ENCODE results near the gene RNF145. TPM values are rescaled to one million over a fixed set of nuclear protein-coding genes. Genes with fewer than 3 reads are reported as not detected.

Gene RNF145
- total and polyA plus RNA-seq, 2 donors (not counting 1 experiment from before 2014, with no cell fraction given) = 24.5 to 57.2 TPM

DNA sequence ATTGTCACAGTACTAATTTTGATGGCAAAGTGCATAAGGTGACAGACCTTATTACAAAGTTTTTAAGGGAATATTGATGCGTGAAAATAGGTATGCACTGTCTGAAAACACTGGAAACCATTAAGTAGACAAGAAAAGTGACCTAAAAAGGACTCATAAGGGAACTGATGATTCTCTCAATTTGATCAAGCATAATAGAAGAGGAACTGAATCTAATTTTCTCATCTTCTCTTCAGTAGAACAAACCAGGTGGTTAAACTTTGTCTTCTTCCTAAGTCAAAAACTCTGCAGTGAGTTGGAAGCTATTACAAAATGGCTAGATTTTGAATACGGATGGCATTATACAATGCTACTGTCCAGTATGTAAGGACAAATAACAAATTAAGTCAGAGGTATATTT, 53.4 kb downstream of the RNF145 start:
- Histone ChIP-seq H3K4me3 (ENCODE audit: control extremely low read depth in 1 of 5, extremely low read depth in 1 of 5, insufficient read depth in 1 of 5, low read depth in 2 of 5, low read length in 4 of 5) (no peak overlapping the region), H3K9ac (ENCODE audit: low read length) (no peak overlapping the region), H3K27me3 (replicated peaks in 1 of 4; ENCODE audit: control extremely low read depth in 1 of 4, control insufficient read depth in 3 of 4, insufficient read depth in 4 of 4, low read length in 3 of 4) (no peaks in the 10 kb centered on the region), H4K20me1 (ENCODE audit: control insufficient read depth, insufficient read depth, low read length, poor library complexity, severe bottlenecking) (peaks cover 6% of the 10 kb centered on the region), H3K9me3 (ENCODE audit: control extremely low read depth in 1 of 3, control insufficient read depth in 2 of 3, insufficient read depth in 1 of 3, low read length in 2 of 3) (no peaks in the 10 kb centered on the region), H3K4me1 (ENCODE audit: control insufficient read depth in 2 of 2, insufficient read depth in 2 of 2, low read length in 2 of 2) (peaks cover 23 to 26% of the 10 kb centered on the region in 2 donors), H3K27ac (ENCODE audit: low read length in 2 of 2) (peak overlapping the region; percentile 47 to 73), H2AFZ (ENCODE audit: insufficient read depth, low read depth, low read length, poor library complexity, severe bottlenecking) (no peak overlapping the region), H3K79me2 (ENCODE audit: control insufficient read depth, insufficient read depth, low read length) (no peaks in the 10 kb centered on the region), H3K36me3 (replicated peaks in 1 of 2; ENCODE audit: control extremely low read depth in 1 of 2, control insufficient read depth in 1 of 2, extremely low read depth in 1 of 2, insufficient read depth in 2 of 2, low read length in 1 of 2) (peaks cover 15 to 34% of the 10 kb centered on the region in 2 experiments), H3K4me2 (replicated peaks; ENCODE audit: low read depth, low read length, poor library complexity, severe bottlenecking) (peak overlapping the region; percentile 47)
- CTCF ChIA-PET = interaction anchor here (0.7 to 3.6 kb wide), 30 partner anchors 9 to 1301 kb away, joined by 3 to 80 read pairs (median 5); partner anchors contain the start of gene ADRA1B
- H3K4me3 Mint-ChIP-seq = peak overlapping the region; percentile 17
- H3K27me3 Mint-ChIP-seq = no peaks in the 10 kb centered on the region
- H3K9me3 Mint-ChIP-seq (ENCODE audit: insufficient read depth) = no peaks in the 10 kb centered on the region
- no CpG with 5 or more reads among the region's 2 CpGs for WGBS (ENCODE audit: insufficient coverage)
- ATAC-seq (ENCODE audit: low read depth) (peak; percentile 73), DNase-seq (peak; percentile 66)
- intact Hi-C loops (cut with micrococcal nuclease) = loop anchor here (1.0 to 10.0 kb wide), 8 partner anchors 53 to 831 kb away; partner anchors contain the start of genes ADRA1B, IL12B, RNF145 and UBLCP1
- no peak for TF ChIP-seq CTCF (IDR thresholded peaks at IDR 0.05)
- TF ChIP-seq EZH2 (IDR thresholded peaks at IDR 0.05; ENCODE audit: borderline replicate concordance, insufficient read depth, low read depth, low read length, poor library complexity, severe bottlenecking) = no peak
- POLR2A ChIA-PET = interaction anchor here (1.4 to 2.6 kb wide), 2 partner anchors 52 to 831 kb away, joined by 4 to 9 read pairs; no protein-coding TSS in a partner anchor
- peak overlapping the region; percentile 81 for H3K27ac Mint-ChIP-seq
- peaks cover 28% of the 10 kb centered on the region for H3K4me1 Mint-ChIP-seq

DNA sequence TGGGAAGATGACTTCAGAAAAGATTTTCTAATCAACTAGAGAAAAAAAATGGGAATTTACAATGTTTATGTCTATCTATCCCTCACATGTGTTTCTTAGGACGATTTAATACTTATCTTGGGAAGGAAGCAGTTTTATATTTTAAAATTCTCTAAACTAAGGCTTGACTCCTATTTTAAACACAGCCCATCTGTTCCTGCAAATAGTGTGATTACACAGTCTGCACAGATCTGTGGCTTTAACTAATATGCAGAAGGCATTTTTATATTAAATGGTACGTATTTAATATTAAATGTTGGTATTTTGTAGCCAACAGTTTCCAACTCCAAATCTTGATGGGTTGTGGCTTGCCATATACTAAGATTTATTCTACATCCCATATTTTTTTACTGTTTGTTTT, 56.5 kb downstream of the RNF145 start:
- Histone ChIP-seq H3K36me3 (replicated peaks in 1 of 2; ENCODE audit: control extremely low read depth in 1 of 2, control insufficient read depth in 1 of 2, extremely low read depth in 1 of 2, insufficient read depth in 2 of 2, low read length in 1 of 2) (peaks cover 2 to 4% of the 10 kb centered on the region in 2 experiments), H3K9me3 (ENCODE audit: control extremely low read depth in 1 of 3, control insufficient read depth in 2 of 3, insufficient read depth in 1 of 3, low read length in 2 of 3) (no peaks in the 10 kb centered on the region), H3K27me3 (replicated peaks in 1 of 4; ENCODE audit: control extremely low read depth in 1 of 4, control insufficient read depth in 3 of 4, insufficient read depth in 4 of 4, low read length in 3 of 4) (no peaks in the 10 kb centered on the region), H3K4me2 (replicated peaks; ENCODE audit: low read depth, low read length, poor library complexity, severe bottlenecking) (no peak overlapping the region), H3K9ac (ENCODE audit: low read length) (no peak overlapping the region), H4K20me1 (ENCODE audit: control insufficient read depth, insufficient read depth, low read length, poor library complexity, severe bottlenecking) (peaks cover 6% of the 10 kb centered on the region), H3K27ac (ENCODE audit: low read length in 2 of 2) (no peak overlapping the region), H3K4me1 (ENCODE audit: control insufficient read depth in 2 of 2, insufficient read depth in 2 of 2, low read length in 2 of 2) (peaks cover 23 to 26% of the 10 kb centered on the region in 2 donors), H3K79me2 (ENCODE audit: control insufficient read depth, insufficient read depth, low read length) (no peaks in the 10 kb centered on the region), H3K4me3 (ENCODE audit: control extremely low read depth in 1 of 5, extremely low read depth in 1 of 5, insufficient read depth in 1 of 5, low read depth in 2 of 5, low read length in 4 of 5) (no peak overlapping the region), H2AFZ (ENCODE audit: insufficient read depth, low read depth, low read length, poor library complexity, severe bottlenecking) (no peak overlapping the region)
- intact Hi-C loops (cut with micrococcal nuclease) = loop anchor here (10.0 kb wide), 2 partner anchors 262 to 762 kb away; partner anchors contain the start of gene ADRA1B
- CTCF ChIA-PET = no interaction called here
- Mint-ChIP-seq H3K27me3 (no peaks in the 10 kb centered on the region), H3K4me3 (no peak overlapping the region), H3K27ac (no peak overlapping the region), H3K9me3 (ENCODE audit: insufficient read depth) (no peaks in the 10 kb centered on the region), H3K4me1 (peaks cover 28% of the 10 kb centered on the region)
- DNase-seq (no peak), ATAC-seq (ENCODE audit: low read depth) (no peak)
- TF ChIP-seq CTCF (IDR thresholded peaks at IDR 0.05) = no peak
- no CpG with 5 or more reads among the region's 2 CpGs for WGBS (ENCODE audit: insufficient coverage)
- POLR2A ChIA-PET = no interaction called here
